CMK (cell line): ENCODE results near the gene DPP10.

Experiments
- DNase-seq: peaks from one replicate; pipeline ENCODE4 v3.0.0-alpha.2; 2010; ENCODE audit warnings: low read depth

The DPP10 gene

DNA sequence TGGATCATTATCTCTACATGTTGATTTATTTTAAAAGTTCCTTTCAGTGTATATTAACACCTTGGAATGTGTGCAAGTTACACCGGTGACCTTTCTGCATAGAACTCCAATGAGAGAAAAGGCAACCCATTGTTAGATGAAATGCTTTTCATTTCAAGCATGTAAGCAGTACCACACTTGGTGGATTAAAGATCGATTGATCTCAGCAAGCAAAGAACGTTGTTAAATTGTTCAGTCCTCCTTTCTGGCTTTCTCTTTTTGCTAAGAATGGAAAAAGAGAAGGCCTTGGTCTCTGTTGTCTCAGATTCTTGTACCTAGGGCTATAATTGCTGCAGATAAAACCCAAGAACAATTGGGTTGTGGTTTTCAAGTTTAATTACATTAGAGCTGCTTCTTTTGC lies 843.0 kb downstream of the DPP10 start:
- no peak for DNase-seq

DNA sequence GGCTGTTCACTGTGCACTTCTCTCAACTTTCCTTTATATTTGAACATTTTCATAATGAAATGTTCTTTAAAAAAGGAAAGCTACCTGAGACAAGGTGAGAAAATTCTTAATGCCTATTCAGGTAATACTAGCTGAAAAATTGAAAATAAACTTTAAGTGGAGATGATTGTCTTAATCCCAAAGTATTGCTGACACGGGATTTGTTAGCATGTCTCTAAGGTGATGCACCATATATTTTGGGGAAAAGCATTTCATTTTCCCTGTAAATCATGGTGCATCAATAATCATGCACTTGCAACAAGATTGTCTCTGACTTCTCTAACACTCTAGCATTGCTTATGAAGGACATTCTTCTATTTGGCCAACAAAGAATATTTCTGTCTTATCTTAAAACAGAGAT lies 848.0 kb downstream of the DPP10 start:
- DNase-seq = no peak

DNA sequence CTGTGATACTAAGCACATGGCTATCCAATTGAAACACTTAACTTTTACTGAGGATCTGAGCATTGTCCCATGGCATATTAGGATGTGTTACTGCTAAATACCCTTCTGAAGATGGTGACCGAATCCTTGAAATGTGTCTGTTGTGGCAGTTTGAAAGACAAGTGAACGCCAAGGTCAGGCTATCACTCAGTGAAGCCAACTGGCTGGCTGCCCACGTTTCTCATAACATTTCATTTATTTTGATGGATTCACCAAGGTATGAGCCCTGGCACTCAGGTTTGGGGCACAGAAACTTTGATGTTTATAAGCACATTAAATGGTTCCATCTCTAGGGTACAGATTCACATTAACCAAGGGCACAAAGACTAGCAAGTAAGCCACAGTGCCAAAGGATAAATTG lies 850.3 kb downstream of the DPP10 start:
- no peak for DNase-seq

DNA sequence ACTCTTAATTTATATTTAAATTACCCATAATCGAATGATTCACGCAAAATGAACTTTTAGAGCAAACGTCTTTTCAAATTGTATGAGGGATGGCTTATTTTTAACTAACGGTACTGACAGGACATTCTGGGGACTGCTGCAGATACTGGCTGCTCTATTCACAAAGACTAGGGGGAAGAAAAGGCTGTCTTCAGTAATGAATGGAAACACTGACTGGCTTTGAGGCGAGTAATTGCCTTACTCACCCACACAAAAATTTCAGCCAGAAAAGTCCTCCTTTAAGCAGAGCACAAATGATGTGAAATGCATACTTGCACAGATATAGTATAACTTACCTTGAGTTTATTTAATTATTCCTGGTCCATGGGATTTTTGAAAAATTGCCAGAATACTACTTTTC lies 852.6 kb downstream of the DPP10 start:
- DNase-seq = no peak

DNA sequence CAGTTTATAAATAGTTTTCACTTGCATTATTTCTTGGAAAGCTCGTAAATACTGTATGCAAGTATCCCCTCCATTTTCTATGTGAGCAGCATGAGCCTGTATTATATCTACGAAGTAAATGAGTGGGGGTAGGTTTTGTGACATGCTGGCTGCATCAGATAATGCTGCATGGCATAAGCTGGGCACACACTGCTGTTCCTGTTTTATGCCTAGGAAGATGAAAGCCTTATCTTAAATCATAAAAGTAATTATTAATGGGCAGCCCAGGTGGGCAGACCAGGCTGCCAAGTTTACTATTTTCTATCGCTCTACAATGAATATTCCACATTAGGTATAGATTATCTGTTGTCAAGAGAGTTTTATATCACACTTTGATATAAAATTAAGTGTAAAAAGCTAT lies 854.6 kb downstream of the DPP10 start:
- DNase-seq = no peak

DNA sequence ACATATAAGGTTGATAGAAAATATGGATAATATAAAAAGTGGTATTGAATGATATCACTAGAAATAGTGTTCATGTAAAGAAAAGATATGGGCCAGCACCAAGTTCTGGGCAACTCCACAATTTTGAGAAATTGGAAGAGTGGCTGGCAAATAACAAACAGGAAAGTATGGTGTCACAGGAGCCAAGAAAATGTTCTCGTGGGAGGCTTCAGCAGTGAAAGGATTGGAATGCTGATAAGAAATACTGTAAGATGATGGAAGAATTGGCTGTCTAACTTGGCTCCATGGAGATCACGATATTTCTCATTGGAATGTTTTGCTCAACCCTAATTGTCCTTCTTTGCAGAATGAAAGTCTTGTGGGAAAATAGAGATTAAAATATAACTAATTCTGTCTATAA lies 856.8 kb downstream of the DPP10 start:
- no peak for DNase-seq

DNA sequence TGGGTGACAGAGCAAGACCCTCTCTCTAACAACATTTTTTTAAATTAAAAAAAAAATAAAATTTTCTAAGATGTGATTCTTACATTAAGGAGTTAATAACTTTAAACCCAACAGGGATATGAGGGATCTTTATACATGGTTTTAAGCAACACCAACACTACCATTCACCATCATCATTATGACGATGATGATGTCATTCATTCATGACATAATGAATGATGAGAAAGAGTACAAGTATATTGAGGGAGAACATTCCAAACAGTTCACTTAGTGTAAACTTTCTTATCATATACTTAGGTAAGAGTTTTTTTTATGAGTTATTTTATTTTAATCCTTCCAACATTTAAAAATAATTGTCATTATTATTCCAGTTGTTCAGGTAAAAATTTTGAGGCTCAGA lies 863.3 kb downstream of the DPP10 start:
- DNase-seq = no peak

DNA sequence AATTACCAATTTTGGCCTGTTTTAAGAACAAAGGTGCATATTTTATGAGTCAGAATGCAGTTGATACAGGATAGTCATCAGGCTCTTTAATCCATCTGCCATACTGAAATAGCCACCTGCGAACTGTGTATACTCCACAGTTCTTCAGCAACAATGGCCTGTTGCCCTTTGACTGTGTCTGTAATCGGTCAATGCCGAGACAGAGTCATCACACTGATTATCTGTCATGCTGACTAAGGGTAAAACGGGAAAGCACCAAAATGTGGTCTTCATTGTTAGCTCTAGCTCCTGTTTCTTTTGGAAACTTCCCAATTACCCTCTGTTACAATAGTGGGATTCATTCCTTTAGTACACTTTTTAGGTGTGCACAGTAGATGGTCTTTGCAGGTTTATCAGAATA lies 871.7 kb downstream of the DPP10 start:
- no peak for DNase-seq

DNA sequence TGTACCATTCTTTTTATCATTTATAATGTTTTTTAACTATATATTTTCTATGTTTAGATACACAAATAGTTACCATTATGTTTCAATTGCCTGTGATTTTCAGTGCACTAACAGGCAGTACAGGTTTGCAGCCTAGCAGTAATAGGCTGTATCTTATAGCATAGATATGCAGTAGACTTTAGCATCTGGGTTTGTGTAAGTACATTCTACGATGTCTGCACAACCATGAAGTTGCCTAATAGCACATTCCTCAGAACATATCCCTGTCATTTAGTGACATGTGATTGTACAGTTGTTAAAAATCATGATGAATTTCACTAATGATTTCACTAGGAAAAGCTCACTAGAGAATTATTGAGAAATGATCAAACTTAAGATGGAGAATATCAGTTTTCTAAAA lies 884.6 kb downstream of the DPP10 start:
- DNase-seq = no peak

DNA sequence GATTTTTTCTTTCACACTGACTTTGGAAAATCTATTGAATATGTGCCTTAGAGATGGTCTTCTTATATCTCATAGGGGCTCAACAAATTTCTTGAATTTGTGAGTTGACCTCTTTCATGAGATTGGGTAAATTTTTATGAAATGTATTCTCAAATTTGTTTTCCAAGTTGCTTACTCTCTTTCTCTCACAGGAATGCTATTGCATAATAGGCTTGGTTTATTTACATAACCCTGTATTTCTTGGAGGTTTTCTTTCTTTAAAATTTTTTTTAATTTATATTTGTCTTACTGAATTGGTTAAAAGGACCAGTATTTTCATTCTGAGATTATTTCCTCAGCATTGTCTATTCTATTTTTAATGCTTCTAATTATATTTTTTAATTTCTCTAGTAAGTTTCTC lies 917.1 kb downstream of the DPP10 start:
- no peak for DNase-seq

DNA sequence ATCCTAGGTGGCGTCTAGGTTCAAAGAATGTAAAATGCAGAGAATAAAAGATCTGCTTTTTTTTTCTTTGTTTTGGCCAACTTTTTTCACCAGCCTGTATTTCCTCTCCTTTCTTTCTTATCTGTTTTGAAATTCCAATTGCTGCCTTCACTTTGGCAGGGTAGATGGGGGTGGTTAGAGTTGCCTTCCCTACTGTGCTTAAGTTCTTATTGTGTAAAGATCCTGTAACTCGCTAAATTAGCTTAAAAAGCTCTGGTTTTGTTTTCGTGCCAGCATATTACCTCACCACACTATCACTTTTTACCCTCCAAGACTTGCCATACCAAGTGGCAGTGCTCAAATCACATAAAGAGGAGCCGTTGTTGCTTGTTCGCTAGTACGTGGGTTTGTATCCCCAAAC lies 921.7 kb downstream of the DPP10 start:
- DNase-seq = no peak

DNA sequence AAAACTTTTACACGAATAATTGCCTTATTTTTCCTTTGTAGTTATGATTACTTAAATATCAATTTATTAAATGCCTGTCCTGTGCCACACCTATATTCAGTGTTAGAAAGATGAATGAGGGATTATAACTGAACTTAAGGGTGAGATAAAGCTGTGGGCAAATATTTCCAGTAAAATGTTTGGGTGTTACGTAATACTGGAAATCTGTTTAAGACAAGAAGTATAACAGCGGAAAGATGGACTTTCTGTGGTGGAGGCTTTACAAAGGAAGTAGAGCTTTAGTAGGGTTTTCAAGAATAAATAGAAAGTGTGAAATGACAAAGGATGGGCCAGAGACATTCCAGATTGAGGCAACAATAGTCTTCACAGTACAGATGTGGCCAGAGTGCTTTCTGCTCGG lies 927.0 kb downstream of the DPP10 start:
- DNase-seq = no peak

DNA sequence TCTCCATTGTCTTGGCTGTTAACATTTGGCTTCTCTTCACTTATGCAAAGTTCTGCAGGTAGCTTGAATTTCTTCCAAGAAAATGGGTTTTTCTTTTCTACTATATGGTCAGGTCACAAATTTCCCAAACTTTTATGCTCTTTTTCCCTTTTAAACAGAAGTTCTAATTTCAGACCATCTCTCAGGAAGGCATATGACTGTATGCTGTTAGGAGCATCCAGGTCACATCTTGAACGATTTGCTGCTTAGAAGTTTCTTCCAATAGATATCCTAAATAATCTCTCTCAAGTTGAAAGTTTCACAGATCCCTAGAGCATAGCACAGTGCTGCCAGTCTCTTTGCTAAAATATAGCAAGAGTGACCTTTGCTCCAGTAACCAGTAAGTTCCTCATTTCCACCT lies 932.5 kb downstream of the DPP10 start:
- no peak for DNase-seq

DNA sequence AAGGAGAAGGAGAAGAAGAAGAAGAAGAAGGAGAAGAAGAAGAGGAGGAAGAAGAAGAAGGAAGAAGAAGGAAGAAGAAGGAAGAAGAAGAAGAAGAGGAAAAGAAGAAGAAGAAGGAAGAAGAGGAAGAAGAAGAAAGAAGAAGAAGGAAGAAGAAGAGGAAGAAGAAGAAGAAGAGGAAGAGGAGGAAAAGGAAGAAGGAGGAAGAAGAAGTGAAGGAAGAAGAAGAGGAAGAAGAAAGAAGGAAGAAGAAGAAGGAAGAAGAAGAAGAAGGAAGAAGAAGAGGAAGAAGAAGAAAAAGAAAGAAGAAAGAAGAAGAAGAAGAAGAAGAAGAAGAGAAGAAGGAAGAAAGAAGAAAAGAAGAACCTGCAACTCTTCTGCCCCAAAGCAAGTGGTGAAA lies 942.0 kb downstream of the DPP10 start:
- no peak for DNase-seq

DNA sequence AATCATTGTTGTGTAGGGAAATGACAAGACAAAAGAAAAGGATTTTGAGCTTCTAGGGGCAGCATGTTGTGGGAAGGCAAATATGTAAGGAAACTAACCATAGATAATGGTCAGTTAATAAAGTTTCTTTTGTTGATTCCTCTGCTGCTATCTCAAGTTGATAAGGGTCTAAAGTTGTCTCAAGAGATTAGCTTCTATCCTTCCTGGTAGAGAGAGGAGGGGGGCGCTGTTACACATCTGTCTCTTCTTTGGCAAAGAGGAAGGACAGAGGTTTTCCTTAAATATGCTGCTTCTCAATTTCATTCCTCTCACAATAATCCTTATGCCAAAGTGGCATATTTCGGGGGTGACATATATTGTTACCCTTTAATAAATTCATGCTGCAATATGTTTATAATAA lies 944.0 kb downstream of the DPP10 start:
- no peak for DNase-seq

DNA sequence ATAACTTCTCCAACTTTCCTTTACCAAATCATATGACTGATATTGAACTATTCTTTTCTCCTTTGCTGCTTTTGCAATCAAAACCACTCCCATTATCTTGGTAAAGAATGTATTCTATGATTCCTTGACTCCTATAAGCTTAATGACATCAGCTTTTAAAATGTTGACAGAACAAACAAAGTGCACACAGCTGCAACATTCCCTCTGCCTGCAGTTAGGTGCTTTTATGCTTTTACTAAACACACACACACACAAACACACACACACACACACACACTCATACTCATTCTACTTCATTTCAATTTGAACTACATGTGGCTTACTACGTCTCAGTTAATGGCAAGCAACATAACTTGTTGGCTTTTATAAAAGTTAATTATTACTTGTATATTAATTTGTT lies 946.6 kb downstream of the DPP10 start:
- DNase-seq = no peak

DNA sequence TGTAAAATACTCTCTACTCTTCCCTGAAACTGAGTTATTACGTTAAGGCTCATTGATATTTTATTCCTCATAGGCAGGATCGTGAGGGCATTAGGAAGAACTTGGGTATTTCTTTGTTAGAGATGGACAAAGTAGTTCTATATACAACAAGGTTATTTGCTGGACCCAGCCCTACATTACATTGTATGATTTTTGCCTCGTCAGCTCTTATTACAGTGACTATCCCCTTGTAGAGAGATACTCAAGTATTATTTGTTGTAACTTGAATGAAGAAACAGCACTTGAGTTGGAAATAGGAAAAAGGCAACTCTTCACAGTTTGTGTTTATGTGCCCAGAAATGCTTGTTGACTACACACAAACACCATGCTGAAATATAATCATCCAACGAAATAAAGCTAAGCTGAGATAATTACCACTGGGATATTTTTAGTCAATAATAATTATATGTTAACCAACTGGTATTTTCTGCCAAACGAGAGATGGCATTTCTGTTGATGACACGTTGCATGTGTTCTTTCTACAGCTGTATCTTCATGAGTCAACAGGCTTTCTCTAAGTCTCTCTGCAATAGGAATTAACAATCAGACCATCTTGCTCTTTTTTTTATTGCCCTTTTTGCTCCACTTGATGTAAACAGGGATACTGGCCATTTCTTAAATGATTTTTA lies 947.6 kb downstream of the DPP10 start:
- no peak for DNase-seq

DNA sequence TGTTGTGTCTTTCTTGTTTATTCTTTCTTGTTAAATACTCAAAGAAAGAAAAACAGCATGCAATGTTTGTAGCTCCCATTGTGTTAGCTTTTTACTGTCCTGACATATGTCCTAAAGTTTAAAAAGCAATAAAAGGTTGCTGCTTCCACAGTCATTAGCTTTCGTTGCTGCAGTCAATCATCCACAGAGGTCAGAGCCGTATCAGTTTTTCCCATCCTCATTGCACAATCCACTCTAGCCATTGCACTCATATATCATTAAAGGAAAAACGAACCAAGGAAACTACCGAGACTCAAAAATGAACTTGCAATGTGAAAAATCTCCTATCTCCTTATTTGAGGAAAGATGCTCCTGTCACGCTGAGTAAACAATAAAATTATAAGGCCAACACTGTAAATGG lies 954.1 kb downstream of the DPP10 start:
- no peak for DNase-seq

DNA sequence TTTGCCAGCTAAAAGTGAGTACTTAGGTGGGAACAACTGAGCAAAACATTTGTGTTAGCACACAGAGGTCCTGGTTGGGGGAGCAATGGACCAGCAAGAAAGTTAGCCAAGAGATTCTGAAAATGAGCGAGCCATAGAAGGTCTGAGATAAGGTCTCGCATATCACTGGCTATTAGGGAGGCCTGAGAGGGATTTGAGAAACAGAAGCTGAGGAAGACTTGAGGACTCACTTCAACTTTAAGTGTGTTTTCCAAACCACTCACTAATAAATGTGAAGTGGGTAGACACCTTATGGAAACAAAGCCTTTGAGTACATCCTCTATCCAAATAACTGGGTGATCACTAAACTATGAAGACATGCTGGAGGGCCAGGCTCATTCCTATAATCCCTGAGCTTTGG lies 958.5 kb downstream of the DPP10 start:
- DNase-seq = no peak

DNA sequence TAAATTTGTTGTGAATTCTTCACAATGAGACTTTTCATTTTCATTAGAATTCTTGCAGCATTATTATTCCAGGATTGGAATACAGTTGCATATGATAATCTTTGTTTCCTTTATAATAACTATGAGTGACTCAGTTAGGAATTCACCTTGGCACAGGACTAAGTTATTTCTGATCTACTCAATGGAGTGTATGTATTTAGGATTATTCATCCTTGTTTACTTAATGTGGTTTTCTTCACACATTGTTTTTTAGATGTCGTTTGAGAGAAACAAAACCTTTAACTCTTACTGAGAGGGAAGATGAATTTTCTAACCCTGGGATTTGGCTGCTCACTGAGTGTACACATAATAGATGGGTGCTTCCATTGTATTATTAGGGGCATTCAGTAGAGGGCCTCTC lies 970.1 kb downstream of the DPP10 start:
- DNase-seq = no peak

DNA sequence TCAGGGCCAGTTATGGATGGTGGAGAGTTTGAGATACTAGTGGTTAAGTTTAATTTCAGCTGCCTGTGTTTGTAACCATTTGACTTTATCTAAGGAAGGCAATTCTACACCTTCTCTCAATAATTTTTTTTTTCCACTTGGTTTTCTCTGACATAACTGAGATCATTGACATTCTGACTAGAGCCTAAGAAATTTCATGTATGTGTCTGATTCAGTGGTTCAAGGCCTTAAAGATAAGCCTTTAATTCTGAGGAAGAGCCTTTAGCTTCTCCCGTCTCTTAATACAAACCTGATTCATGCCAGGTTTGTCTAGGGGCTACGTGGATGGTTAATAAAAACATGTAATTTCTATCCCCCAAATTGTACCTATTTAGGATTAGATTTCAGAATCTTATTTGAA lies 971.4 kb downstream of the DPP10 start:
- no peak for DNase-seq

DNA sequence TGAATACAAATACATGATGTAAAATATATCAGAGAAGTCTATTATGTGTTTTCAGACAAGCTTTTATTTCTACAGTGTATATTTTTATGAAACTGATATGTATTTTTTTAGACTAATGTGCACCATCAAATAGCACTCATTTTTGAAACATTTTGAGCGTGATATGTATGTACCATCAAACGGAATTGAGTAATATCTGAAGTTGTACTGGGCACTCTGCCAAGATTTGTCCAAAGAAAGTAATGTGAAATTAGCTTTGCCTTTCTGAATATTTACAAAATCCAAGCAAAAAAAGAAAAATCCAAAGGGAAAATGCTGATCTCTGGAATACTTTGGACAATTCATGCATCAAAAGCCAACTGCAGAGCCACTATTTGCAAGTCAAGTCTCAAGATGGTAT lies 972.0 kb downstream of the DPP10 start:
- DNase-seq = no peak

DNA sequence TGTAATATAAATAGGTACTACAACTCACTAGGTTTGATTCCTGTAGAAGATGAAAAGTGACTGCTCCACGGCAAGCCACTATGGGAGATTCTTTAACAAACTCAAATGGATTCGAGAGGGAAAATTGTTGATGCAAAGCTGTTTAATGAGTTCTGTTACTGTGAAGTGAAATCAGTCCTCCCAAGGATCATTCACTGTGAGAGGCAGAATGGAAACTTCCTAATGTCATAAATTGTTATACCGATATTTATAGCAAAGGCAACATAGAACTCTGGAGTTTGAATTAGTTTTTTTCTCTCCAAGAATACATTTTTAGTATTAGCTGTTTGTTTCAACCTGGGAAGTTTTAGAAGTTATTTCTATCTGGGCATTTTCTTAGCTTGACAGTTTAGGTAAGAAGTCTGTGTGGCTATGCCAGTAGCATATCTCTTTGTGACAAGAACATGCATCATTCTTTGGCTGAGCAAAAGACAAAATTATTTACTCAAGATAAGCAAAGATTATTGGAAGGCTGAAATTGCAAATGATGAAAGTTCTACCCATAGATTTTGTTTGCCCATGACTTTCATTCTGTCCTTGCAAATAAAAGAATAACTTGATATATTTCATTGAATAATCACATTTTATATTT lies 979.7 kb downstream of the DPP10 start:
- DNase-seq = no peak

DNA sequence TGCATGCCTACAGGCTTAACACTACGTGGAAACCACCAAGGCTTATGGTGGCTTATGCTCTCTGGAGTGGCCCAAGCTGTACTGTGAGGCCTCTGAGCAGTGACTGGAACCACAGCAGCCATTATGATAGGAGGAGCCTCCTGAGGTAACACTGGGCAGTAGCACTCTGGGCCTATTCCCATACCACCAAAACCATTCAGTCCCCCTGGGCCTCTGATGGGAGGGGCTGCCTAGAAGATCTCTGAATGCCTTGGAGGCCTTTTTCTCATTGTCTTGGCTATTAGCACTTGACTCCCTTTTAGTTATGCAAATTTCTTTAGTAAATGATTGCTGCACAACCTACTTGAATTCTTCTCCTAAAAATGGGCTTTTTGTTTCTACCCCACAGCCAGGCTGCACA lies 985.0 kb downstream of the DPP10 start:
- DNase-seq = no peak
